Stimulated activated CD4-positive, alpha-beta T cell treated with anti-CD3 and anti-CD28 coated beads, TNF-alpha, amount 100 ng/mL, for 24 hours (primary cell): Measurements from ENCODE around the gene PPTC7.
A peak's percentile ranks its signal among the peaks of the same experiment; 100 is the strongest.
"Not testable (repeated sequence)": the region's sequence is repeated elsewhere in the genome, so short reads cannot be mapped to it uniquely, and the experiment has no call there.

Source experiments
- DNase-seq, 3 experiments: peaks; one replicate each; pipeline ENCODE4 v3.0.0-alpha.2; 2020; ENCODE audit warnings: low read depth in 3 of 3

PPTC7 gene

DNA sequence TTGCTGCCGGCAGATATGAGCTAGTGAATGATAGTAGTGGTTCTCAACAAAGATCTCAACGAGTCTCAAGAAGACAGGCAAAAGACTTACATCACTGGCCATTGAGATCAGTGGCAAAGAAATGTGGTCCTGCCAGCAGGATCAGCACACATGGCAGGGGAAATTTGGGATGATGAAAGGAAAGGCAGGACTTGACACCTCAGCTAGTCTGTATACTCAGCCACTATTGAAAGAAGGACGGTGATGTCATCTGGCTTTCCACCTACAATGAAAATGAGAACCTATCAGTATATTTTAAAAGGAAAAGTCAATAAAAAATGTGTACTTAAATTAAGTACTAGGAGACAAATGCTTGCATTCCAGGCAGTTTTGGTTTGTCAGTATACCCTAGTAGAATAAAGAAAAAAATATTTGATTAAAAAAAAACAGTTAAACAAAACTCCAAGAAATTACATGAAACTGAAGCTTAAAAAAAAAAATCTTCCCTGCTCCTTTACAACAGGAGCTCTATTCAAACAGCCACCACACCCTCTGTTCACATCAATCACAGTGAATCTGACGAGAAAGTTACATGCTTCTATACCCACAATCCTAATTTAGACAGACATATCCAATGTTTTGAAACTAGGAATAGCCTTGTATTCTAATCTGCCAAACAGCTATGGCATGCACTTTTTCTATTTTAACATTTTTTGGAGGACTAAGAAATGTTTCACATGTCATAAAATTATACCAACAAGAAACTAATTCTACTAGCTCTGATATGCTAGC is 46.1 kb downstream of the PPTC7 start:
- no peak for DNase-seq

DNA sequence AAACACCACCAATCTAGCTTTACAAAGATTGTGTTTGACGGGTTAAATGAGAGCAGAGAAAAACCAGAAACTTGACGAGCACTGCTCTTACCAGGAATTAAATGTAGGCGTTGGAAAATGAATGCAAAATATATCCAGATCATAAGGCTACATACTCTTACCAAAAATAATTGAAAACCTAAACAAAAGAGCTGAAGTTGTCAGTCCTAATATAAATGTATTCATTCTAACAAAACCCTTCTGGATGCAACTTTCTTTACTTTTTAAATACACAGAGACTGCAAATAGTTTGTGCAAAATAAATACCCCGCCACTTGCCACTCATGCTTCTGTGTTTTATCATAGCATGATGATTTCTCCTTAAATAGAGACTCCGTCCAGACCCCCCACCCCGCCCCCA is 48.3 kb downstream of the PPTC7 start:
- DNase-seq: no peak

DNA sequence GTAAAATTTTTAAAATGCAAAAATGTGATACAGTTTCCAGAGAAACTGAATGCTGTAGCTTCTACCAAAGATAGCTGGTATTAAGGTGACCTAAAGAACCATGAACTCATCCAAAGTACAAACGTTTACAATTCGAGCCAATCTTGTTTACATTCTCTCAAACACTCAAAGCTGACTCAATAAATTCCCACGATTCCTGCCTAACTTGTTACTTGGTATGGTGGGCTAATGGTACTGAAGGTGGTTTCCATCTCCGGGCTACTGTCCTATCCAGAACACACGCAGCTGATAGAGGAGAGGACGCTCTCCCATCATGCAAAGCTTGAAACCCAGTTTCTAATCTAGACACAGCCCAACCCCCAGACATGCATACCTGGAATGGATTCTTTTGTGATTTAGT is 49.5 kb downstream of the PPTC7 start:
- no peak for DNase-seq

DNA sequence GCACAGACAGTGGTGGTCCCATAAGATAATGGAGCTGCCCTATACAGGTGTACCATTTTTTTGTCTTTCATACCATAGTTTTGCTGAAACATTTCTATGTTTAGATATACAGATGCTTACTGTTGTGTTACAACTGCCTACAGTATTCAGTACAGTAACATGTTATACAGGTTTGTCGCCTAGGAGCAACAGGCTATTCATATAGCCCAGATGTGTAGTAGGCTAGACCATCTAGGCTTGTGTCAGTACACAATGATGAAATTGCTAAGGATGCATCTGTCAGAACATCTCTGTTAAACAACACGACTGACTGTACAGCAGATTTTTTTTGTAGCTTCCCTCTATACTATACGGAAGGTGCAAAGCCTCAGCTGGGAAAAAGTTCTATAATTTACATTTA is 50.5 kb downstream of the PPTC7 start:
- no peak for DNase-seq

DNA sequence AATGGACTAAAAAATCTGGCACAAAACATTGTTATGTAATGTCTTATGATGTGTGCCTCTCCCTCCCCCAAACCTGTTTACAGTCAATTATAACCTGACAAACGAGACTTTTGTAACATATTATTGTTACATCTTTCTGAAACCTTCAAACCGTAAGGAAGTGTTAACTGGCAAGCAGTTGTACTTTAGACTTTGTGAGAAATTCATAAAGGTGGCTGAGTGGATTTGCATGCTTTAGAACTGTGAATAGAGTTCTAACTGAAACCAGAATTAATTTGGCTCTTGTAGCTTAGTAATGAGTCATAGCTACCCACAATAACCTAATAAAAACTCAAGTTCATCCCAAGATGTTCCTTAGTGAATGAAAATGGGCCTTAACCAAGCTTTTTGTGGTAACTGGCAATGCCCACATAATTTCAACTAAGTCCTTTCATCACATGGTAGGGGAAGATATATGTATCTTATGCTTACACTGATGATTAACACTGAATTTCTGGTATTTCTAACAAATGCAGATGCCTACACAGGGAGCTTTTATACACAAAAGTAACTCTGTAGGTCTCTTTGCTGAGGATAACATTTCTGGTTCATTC is 51.3 kb downstream of the PPTC7 start:
- no peak for DNase-seq

DNA sequence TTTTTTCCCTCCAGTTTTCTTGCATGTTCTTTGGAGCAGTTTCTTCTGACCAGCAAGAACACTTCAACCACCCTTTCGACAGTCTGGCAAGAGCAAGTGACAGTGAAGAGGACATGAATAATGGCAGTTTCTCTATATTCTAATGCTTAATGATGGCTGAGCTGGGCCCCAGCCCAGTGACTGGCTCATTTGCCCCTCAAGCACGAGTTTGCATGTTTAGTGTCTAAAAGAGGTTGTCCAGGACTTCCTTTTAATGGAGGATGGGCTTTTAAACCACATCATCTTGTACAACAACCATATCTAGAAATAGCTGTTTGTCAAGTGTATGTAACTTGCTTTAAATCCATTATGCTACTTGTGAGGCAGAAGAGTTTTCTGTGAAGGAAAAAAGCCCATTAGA is 52.6 kb downstream of the PPTC7 start:
- DNase-seq: no peak

DNA sequence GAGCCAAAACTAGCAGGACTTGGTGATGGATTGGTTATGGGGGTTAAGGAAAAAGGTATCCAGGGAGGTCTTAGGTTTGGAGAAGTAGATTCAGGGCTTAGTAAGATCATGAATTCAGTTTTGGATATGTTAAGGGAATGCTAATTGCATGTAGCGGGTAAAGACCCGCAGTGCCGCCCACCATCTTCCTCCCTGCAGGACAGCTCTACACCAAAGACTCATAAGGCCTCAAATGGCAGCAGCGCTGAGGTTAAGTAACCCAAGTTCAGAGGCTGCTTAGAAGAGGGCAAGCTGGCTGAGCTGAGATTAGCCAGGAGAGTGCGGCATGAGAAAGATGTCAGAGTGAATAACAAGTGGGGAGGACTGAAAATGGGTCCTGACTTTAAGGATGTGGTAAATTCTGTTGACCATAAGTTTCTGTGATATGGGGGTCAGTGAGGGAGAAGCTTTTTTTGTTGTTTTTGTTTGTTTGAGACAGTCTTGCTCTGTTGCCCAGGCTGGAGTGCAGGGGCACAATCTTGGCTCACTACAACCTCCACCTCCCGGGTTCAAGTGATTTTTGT is 54.8 kb downstream of the PPTC7 start:
- DNase-seq: no peak

DNA sequence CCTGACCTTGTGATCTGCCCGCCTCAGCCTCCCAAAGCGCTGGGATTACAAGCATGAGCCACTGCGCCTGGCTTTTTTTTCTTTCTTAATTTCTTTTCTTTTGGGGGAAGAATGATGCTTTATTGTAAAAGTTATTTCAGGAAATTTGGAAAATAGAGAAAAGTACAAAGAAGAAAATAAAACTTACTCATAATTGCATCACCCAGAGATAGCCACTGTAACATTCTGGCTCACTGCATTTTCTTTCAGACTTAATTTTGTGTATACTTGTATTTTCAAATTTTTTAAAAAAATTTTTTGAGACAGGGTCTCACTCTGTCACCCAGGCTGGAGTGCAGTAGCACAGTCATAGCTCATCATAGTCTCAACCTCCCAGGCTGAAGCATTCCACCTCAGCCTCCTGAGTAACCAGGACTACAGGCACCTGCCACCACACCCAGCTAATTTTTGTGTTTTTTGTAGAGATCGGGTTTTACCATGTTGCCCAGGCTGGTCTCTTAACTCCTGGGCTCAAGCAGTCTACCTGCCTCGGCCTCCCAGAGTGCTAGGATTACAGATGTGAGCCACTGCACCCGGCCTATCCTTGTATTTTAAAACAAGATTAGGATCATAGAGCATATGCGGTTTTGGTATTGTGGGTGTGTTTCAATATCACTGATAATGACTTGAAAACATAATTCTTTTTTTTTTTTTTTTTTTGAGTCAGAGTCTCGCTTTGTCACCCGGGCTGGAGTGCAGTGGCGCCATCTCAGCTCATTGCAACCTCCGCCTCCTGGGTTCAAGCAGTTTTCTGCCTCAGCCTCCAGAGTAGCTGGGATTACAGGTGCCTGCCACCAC is 62.0 kb downstream of the PPTC7 start:
- DNase-seq: peak in 1 of 3 experiments; percentile 35

DNA sequence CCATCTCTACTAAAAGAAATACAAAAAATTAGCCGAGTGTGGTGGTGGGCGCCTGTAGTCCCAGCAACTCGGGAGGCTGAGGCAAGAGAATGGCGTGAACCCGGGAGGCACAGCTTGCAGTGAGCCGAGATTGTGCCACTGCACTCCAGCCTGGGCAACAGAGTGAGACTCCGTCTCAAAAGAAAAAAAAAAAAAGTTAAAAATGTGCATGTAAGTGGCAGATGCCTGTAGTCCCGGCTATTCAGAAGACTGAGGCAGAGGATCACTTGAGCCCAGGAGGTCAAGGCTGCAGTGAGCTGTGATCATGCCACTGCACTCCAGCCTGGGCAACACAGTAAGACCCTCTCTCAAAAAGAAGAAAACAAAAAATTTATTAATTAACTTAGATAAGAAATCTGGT is 65.1 kb downstream of the PPTC7 start:
- DNase-seq: not testable (repeated sequence)

DNA sequence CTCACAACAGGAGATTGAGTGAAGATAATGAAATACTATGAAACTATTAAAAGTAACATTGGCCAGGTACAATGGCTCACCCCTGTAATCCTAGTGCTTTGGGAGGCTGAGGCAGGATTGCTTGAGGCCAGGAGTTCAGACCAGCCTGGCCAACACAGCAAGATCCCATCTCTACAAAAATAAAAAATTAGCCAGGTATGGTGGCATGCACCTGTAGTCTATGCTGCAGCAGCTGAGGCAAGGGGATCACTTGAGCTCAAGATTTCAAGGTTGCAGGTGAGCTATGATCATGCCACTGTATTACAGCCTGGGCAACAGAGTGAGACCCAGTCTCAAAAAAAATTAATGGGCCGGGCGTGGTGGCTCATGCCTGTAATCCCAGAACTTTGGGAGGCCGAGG is 66.1 kb downstream of the PPTC7 start:
- DNase-seq: no peak

DNA sequence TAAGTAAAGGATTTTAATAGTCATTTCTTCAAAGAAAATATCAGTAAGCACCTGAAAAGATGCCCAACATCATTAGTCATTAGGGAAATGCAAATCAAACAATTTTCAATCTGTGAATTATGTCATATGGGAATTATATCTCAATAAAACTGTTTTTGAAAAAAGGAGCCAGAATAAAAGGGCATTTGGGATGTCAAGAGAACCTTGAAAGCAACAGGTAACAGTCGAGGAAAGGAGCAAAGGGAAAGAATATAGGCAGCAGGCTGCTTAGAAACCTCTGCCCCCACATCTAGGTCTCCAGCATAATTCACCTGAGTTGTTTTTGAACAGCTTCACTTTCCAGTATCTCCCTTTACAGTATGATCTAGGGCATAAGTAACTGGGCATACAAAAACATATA is 68.8 kb downstream of the PPTC7 start:
- DNase-seq: no peak

DNA sequence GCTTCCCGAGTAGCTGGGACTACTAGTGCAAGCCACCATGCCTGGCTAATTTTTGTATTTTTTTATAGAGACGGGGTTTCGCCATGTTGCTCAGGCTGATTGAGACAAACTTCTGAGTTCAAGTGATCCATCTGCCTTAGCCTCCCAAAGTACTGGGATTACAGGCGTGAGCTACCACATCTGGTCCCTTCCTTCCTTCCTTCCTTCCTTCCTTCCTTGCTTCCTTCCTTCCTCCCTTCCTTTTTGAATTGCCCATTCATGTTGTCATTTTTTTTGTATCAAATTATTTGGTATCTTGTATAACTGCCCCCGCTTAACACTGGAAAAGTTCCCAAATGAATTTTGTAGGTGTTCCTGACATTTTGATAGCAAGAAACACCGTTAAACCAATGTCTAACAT is 69.3 kb downstream of the PPTC7 start:
- DNase-seq: no peak

DNA sequence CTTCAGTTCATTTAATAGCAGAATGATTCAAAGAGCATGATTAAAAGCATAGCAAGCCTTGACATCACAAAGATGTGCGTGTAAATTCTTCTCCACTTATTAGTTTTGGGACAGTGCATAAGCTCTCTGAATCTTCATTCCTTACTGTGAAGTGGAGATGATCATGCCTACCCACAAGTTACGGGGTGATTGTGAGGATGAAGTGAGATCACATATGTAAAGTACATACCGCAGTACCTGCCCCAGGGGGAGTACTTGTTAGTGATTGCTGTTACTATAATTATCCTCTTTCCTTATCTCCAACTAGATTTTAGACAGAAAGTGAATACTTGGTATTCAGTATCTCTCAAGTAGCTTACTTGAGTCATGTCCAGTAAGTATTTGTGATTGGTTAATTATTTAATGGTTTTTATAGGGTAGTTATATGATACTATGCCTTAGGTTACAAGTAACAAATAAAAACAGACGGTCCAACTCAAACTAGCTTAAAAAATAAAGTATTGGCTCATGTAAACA is 75.0 kb downstream of the PPTC7 start:
- no peak for DNase-seq

DNA sequence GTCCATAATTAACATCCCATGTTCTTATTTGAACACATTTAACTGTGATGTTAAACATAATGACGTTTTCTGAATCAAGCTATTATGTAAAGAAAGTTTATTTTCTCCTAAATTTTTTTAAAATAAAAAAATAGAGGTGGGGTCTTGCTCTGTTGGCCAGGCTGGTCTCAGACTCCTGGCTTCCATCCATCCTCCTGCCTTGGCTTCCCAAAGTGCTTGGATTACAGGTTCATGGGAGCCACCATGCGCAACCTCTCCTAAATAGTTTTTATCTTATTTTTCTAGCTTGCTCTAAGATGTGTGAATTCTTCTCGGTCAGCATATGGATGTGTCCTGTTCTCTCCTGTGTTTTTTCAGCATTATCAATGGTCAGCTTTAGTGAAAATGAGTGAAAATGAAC is 77.8 kb downstream of the PPTC7 start:
- DNase-seq: no peak

DNA sequence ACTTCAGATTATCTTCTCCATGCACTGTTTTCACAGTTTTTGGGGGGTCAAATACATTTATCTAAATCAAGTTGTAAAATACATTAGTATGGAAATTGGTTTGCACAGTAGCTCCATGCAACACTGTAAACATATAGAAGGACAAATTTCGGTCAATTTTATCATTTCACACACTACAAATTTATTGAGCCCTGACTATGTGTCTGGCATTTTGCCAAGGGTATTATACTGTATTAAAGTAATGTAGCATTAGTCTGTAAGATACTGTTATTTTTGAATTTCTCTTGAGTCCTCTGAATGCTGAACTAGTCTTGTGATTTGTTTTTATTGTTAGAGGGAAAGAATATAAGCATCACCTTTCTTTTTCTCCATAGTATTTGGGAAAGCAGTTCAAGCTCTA is 79.7 kb downstream of the PPTC7 start:
- DNase-seq: no peak

DNA sequence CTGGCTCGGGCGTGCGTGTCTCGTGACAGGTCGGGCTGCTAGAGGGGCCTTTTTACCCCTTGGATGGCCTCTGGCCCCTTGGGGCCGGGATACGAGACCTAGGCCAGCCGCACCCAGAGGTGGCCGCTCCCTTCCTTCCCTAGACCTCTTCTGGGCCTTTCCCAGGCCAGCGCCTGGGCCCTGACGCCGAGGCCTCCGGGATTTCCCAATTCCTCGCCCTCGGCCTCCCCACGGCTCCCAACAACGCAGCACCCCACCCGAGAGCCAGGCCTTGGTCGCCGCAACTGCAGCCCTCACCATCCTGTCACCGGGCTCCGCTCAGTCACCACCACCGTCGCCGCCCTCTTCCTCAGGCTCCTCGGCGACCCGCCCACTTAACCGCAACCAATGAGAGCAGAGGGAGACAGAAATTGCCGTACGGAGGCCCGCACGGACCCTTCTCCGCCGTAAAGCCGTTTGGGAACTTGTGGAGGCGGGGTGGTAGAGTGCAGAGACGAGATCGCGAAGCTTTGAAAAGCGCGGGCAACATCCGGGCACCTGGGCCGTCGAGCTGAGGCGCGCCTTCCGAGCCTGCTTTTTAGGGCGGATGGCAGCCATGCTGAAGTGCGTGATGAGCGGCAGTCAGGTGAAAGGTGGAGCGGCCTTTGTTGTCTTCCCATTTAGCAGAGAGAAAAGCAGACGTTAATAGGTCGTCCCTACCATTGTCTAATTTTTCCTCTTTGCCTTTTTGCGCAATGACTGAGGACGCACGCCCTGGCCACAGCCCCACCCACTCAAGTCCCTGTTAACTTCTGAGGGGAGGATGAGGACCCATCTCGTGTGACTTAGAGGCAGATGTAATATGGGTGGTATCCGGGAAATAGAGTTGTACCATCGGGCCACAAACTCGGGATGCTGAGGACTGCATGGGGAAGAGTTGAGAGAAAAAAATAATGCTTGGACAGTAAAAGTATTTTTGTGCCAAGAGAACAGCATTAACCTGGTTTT is 81.1 kb downstream of the PPTC7 start, which contains the start of the genes RAD9B and VPS29:
TSS of gene RAD9B (plus strand) at position 580 of the 987 bp plus-strand sequence. CDS start at position 587, 7 bp downstream.
TSS of gene VPS29 (minus strand) at position 360 of the 987 bp plus-strand sequence. CDS start at position 300, 60 bp downstream.
- DNase-seq: peak; percentile 96 to 99 (median 98)

DNA sequence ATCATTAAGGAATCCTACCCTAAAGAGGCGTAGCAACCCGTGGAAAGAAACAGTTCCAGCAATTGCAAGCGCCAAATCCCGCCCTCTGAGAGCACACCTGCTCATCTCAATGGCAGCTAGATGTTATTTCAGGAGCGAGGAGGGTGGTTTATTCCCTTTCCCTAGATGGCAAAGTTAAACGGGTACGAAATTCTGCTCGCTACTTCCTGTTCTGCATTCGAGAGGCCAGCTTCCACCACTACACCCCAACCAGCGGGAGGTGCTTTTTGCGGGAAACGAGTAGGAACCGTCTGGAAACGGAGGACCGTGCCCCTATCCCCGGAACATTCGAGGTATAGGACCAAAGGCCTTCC is 81.7 kb downstream of the PPTC7 start:
- peak in 1 of 3 experiments; percentile 23 for DNase-seq

DNA sequence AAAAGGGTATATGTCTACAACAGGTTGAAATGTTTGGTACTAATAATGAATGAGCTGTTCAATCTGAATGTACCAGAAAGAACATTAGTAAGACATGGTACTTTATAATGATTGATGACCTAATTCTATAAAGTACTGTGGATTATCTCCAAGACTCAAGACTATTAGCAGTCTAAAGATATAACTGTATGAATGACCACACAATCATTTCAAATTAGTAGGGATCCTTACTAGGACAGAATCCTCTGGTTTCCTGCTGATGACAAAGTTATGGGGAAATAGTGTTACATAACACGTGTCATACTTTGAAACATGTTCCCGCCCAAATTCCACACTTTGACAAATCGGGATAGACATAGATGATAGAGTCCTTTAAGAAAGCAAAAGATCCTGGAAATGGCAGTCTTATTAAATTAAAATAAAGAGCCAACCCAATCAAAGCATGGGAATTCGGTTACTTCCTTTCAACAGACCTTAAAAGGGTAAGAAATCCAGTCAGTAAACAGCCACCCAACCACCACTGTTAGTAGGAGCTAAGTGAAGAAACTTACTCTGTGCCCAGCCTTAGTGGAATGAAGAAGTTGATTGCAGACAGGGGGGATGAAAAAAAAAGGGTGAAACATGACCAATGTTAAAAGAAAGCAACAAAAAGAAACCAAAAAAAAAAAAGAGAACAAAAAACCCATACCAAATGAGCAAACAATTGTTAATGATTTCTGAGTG is 84.0 kb downstream of the PPTC7 start:
- DNase-seq: no peak
